ENCODE measurements around the gene ZCCHC7.

DNA sequence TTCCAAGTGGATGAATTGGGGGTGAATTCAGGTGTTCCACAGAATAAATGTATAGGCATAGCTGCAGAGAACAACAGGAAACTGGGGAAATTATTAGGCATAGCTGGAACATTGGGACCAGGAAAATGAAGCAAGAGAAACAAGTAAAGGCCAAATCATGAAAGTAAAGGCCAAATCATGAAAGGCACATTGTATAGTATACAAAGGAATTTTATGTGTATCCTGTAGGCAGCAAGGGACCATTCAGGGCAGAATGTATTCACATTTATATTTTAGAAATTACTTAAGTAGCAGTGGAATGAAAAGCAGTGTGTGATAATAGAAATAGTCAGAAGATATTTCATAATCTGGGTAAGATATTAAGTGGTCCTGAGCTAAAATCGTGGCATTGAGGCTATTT is 174.8 kb downstream of the ZCCHC7 start:
- TF ChIP-seq, protein P1, sequence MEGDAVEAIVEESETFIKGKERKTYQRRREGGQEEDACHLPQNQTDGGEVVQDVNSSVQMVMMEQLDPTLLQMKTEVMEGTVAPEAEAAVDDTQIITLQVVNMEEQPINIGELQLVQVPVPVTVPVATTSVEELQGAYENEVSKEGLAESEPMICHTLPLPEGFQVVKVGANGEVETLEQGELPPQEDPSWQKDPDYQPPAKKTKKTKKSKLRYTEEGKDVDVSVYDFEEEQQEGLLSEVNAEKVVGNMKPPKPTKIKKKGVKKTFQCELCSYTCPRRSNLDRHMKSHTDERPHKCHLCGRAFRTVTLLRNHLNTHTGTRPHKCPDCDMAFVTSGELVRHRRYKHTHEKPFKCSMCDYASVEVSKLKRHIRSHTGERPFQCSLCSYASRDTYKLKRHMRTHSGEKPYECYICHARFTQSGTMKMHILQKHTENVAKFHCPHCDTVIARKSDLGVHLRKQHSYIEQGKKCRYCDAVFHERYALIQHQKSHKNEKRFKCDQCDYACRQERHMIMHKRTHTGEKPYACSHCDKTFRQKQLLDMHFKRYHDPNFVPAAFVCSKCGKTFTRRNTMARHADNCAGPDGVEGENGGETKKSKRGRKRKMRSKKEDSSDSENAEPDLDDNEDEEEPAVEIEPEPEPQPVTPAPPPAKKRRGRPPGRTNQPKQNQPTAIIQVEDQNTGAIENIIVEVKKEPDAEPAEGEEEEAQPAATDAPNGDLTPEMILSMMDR (IDR thresholded peaks at IDR 0.05), result no peak
- TF ChIP-seq POLR2A (IDR thresholded peaks at IDR 0.05; ENCODE audit: low read length) (no peak), CHD4 (IDR thresholded peaks at IDR 0.05; ENCODE audit: borderline replicate concordance) (no peak), ZFP36 (IDR thresholded peaks at IDR 0.05; ENCODE audit: borderline replicate concordance, partially characterized antibody) (no peak), CBX8 (IDR thresholded peaks at IDR 0.05) (no peak), HDAC2 (IDR thresholded peaks at IDR 0.05) (no peak)
- TF ChIP-seq, protein P2, sequence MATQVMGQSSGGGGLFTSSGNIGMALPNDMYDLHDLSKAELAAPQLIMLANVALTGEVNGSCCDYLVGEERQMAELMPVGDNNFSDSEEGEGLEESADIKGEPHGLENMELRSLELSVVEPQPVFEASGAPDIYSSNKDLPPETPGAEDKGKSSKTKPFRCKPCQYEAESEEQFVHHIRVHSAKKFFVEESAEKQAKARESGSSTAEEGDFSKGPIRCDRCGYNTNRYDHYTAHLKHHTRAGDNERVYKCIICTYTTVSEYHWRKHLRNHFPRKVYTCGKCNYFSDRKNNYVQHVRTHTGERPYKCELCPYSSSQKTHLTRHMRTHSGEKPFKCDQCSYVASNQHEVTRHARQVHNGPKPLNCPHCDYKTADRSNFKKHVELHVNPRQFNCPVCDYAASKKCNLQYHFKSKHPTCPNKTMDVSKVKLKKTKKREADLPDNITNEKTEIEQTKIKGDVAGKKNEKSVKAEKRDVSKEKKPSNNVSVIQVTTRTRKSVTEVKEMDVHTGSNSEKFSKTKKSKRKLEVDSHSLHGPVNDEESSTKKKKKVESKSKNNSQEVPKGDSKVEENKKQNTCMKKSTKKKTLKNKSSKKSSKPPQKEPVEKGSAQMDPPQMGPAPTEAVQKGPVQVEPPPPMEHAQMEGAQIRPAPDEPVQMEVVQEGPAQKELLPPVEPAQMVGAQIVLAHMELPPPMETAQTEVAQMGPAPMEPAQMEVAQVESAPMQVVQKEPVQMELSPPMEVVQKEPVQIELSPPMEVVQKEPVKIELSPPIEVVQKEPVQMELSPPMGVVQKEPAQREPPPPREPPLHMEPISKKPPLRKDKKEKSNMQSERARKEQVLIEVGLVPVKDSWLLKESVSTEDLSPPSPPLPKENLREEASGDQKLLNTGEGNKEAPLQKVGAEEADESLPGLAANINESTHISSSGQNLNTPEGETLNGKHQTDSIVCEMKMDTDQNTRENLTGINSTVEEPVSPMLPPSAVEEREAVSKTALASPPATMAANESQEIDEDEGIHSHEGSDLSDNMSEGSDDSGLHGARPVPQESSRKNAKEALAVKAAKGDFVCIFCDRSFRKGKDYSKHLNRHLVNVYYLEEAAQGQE (IDR thresholded peaks at IDR 0.05), result no peak
- TF ChIP-seq, protein P3, sequence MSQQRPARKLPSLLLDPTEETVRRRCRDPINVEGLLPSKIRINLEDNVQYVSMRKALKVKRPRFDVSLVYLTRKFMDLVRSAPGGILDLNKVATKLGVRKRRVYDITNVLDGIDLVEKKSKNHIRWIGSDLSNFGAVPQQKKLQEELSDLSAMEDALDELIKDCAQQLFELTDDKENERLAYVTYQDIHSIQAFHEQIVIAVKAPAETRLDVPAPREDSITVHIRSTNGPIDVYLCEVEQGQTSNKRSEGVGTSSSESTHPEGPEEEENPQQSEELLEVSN (IDR thresholded peaks at IDR 0.05; ENCODE audit: borderline replicate concordance, low read depth), result no peak
